Measurements from ENCODE around the gene ERF. TPM values are rescaled to one million over a fixed set of nuclear protein-coding genes. Genes with fewer than 3 reads are reported as not detected.

The ERF gene
- total and polyA plus RNA-seq, 10 donors = 13.5 to 73.1 (median 48.0) TPM

- H3K27me3 ChIP-seq (replicated peaks in 1 of 7) = no peaks in the 10 kb centered on the region
- peaks cover 5 to 100% (median 86%) of the 10 kb centered on the region in 6 donors for H3K36me3 ChIP-seq
- peak in 1 of 3 donors; percentile 58 for TF ChIP-seq POLR2AphosphoS5 (IDR thresholded peaks at IDR 0.05)
- TF ChIP-seq, protein P1, sequence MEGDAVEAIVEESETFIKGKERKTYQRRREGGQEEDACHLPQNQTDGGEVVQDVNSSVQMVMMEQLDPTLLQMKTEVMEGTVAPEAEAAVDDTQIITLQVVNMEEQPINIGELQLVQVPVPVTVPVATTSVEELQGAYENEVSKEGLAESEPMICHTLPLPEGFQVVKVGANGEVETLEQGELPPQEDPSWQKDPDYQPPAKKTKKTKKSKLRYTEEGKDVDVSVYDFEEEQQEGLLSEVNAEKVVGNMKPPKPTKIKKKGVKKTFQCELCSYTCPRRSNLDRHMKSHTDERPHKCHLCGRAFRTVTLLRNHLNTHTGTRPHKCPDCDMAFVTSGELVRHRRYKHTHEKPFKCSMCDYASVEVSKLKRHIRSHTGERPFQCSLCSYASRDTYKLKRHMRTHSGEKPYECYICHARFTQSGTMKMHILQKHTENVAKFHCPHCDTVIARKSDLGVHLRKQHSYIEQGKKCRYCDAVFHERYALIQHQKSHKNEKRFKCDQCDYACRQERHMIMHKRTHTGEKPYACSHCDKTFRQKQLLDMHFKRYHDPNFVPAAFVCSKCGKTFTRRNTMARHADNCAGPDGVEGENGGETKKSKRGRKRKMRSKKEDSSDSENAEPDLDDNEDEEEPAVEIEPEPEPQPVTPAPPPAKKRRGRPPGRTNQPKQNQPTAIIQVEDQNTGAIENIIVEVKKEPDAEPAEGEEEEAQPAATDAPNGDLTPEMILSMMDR (IDR thresholded peaks at IDR 0.05 in 8 of 11, conservative IDR thresholded peaks at IDR 0.05 in 3 of 11) = no peak
- intact Hi-C loops (cut with DNase I; ENCODE audit: low total_unique reads) = no loop called here
- H3K27ac ChIP-seq = peak overlapping the region in 3 of 8 donors; percentile 2 to 62 (median 51)
- 86 to 95% (median 91%) methylated on average over 13 to 14 of the region's 14 CpGs for WGBS, 5 donors
- H3K4me3 ChIP-seq = no peak overlapping the region
- peaks cover 11 to 91% (median 41%) of the 10 kb centered on the region in 6 donors for H3K4me1 ChIP-seq
- no peaks in the 10 kb centered on the region for H3K9me3 ChIP-seq
- no peak for DNase-seq
Measured at GRCh38 chr19:42206871-42207755, 47.8 kb downstream of the ERF start.

DNA sequence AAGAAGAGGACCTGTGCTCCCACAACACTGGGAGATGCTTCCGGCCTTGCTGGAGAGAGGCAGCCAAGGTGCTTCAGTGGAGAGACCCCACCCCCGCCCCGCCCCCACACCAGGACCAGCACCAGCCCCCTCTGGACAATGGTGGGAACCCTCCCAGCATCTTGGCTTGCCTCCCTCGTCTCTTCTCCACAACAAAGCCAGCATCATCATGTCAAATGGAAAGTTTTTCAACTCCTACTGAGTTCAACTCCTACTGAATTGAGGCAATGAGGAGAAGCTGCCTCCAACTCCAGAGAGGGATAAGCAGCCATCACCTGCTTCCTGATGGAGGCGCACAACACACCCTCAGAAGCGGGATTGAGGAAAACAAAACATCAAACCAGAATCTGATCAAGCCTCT, 50.3 kb downstream of the ERF start:
- WGBS, 5 donors = 88 to 96% (median 90%) methylated on average over 6 of the region's 6 CpGs
- no peaks in the 10 kb centered on the region for H3K9me3 ChIP-seq
- peaks cover 35 to 96% (median 61%) of the 10 kb centered on the region in 6 donors for H3K4me1 ChIP-seq
- H3K27ac ChIP-seq = peak overlapping the region in 3 of 8 donors; percentile 7 to 99 (median 13)
- H3K4me3 ChIP-seq = no peak overlapping the region
- H3K27me3 ChIP-seq (replicated peaks in 1 of 7) = no peaks in the 10 kb centered on the region
- intact Hi-C loops (cut with DNase I; ENCODE audit: low total_unique reads) = no loop called here
- peaks cover 5 to 98% (median 69%) of the 10 kb centered on the region in 6 donors for H3K36me3 ChIP-seq
- TF ChIP-seq POLR2AphosphoS5 (IDR thresholded peaks at IDR 0.05) (no peak), POLR2A (IDR thresholded peaks at IDR 0.05) (no peak)
- TF ChIP-seq, protein P1 (IDR thresholded peaks at IDR 0.05 in 8 of 11, conservative IDR thresholded peaks at IDR 0.05 in 3 of 11) = no peak
- no peak for DNase-seq

DNA sequence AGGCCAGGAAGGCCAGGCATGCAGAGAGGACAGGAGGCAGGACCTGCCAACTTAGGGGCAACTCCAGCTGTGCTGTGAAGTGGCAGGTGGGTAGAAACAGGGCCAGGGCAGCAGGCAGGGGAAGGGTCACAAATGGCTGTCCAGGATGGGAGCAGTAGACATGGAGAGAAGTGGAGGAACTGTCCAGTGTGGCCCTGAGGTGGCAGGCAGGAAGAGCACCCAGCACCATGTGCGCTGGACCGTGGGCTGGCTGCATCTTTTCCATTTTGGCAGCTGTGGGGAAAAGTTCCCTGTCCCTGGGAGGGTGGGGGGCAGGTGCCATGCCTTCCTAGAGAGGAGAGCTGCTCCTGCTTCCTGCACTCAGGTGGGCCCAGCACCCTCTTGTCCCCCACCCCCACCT, 51.2 kb downstream of the ERF start:
- peak overlapping the region in 6 of 8 donors; percentile 91 to 99 (median 94) for H3K27ac ChIP-seq
- H3K27me3 ChIP-seq (replicated peaks in 1 of 7) = no peaks in the 10 kb centered on the region
- DNase-seq = no peak
- no peak overlapping the region for H3K4me3 ChIP-seq
- 83 to 94% (median 92%) methylated on average over 2 of the region's 2 CpGs for WGBS, 5 donors
- peaks cover 45 to 96% (median 71%) of the 10 kb centered on the region in 6 donors for H3K4me1 ChIP-seq
- TF ChIP-seq POLR2AphosphoS5 (IDR thresholded peaks at IDR 0.05) = peak in 2 of 3 donors; percentile 28 to 30
- TF ChIP-seq, protein P1 (IDR thresholded peaks at IDR 0.05 in 8 of 11, conservative IDR thresholded peaks at IDR 0.05 in 3 of 11) = no peak
- TF ChIP-seq POLR2A (IDR thresholded peaks at IDR 0.05) = no peak
- peaks cover 5 to 98% (median 68%) of the 10 kb centered on the region in 6 donors for H3K36me3 ChIP-seq
- H3K9me3 ChIP-seq = no peaks in the 10 kb centered on the region
- intact Hi-C loops (cut with DNase I; ENCODE audit: low total_unique reads) = no loop called here

GRCh38 chr19:42202290-42202880, 52.5 kb downstream of the ERF start:
- H3K9me3 ChIP-seq = no peaks in the 10 kb centered on the region
- 42 to 68% (median 47%) methylated on average over 5 of the region's 5 CpGs for WGBS, 5 donors
- H3K4me1 ChIP-seq = peaks cover 56 to 96% (median 75%) of the 10 kb centered on the region in 6 donors
- H3K27me3 ChIP-seq (replicated peaks in 1 of 7) = no peaks in the 10 kb centered on the region
- peak overlapping the region; percentile 84 to 99 (median 94) for H3K27ac ChIP-seq
- intact Hi-C loops (cut with DNase I; ENCODE audit: low total_unique reads) = no loop called here
- TF ChIP-seq POLR2AphosphoS5 (IDR thresholded peaks at IDR 0.05) (no peak), POLR2A (IDR thresholded peaks at IDR 0.05) (no peak)
- TF ChIP-seq, protein P1 (IDR thresholded peaks at IDR 0.05 in 8 of 11, conservative IDR thresholded peaks at IDR 0.05 in 3 of 11) = no peak
- no peak for DNase-seq
- H3K36me3 ChIP-seq = peaks cover 0 to 98% (median 62%) of the 10 kb centered on the region in 6 donors
- peak overlapping the region in 2 of 8 donors; percentile 19 to 69 for H3K4me3 ChIP-seq

Measured in spleen (tissue), 11 donors.